HepG2 (cell line): ENCODE results near the gene XPOT. TPM values are rescaled to one million over a fixed set of nuclear protein-coding genes. Genes with fewer than 3 reads are reported as not detected.

ENCODE experiments used
- ATAC-seq: fragments of 200-7000 bp; cut with Tn5 transposase; 3 replicates; pipeline ENCODE4 v1.9.1; 2020; ENCODE audit warnings: mild to moderate bottlenecking, moderate library complexity
- BruUV-seq: library from RNA; stranded (reverse); fragments of 400-500 nt; replicated peaks from 2 replicates; lab custom pipeline; 2021; lab: Mats Ljungman, UMichigan
- CTCF ChIA-PET: fragments of 300-600 bp; formaldehyde crosslinking; extraction: SDS; loops from one replicate; lab custom pipeline; 2021; ENCODE audit warnings: low total read pairs, inconsistent platforms, low intra/inter-chr PET ratio; lab: Yijun Ruan, JAX
- POLR2A ChIA-PET: fragments of 350-600 bp; sonication (Branson Sonifier 250); formaldehyde crosslinking; loops from one replicate; lab custom pipeline; 2020; ENCODE audit warnings: antibody characterized with exemption, inconsistent platforms; lab: Yijun Ruan, JAX
- DNase-seq: peaks from one replicate; pipeline ENCODE4 v3.0.0-alpha.2; 2015; ENCODE audit warnings: low spot score
- FAIRE-seq: peaks from 3 replicates; lab custom pipeline; 2011; peaks lifted over from hg19 to GRCh38; lab: Jason Lieb, UNC
- H2AFZ ChIP-seq: one replicate; pipeline ENCODE4 v1.6.1; 2011; ENCODE audit warnings: low read length, inconsistent platforms
- H3K27ac ChIP-seq: fragments of 300-600 bp; 3 replicates; pipeline ENCODE4 v1.8.0; 2011; ENCODE audit warnings: mixed run types, mild to moderate bottlenecking, mixed read lengths, low read length, inconsistent platforms; ENCODE audit not compliant: insufficient read depth; ENCODE audit errors: extremely low read length
- H3K27me3 ChIP-seq, 2 experiments: fragments of 200-600 bp in 1 of 2; 2 replicates in 1 of 2; 3 replicates in 1 of 2; pipeline versions ENCODE4 v1.6.0 to v1.8.0; 2011; ENCODE audit warnings: low read length in 2 of 2, mild to moderate bottlenecking in 2 of 2, moderate library complexity in 2 of 2, inconsistent platforms in 1 of 2; ENCODE audit not compliant: insufficient read depth in 2 of 2, control insufficient read depth in 1 of 2
- H3K36me3 ChIP-seq, 2 experiments: fragments of 200-600 bp in 1 of 2; replicated peaks in 1 of 2; 2 replicates in 1 of 2; 3 replicates in 1 of 2; pipeline versions ENCODE4 v1.5.1 to v1.8.0; 2011; ENCODE audit warnings: low read length in 2 of 2, inconsistent platforms in 1 of 2; ENCODE audit not compliant: insufficient read depth in 2 of 2, control insufficient read depth in 1 of 2
- H3K4me1 ChIP-seq: 2 replicates; pipeline ENCODE4 v1.5.1; 2012; ENCODE audit warnings: low read length, inconsistent platforms; ENCODE audit not compliant: insufficient read depth
- H3K4me2 ChIP-seq: 2 replicates; pipeline ENCODE4 v1.6.0; 2011; ENCODE audit warnings: low read depth, low read length, inconsistent platforms
- H3K4me3 ChIP-seq, 3 experiments: fragments of 200-600 bp in 1 of 3; sonication (generic), shearing (Covaris generic) in 1 of 3; replicated peaks in 1 of 3; 2 replicates each; pipeline ENCODE4 v1.5.1; 2011 to 2016; ENCODE audit warnings: low read length in 3 of 3, inconsistent platforms in 2 of 3, low read depth in 2 of 3, mild to moderate bottlenecking in 2 of 3, control low read depth in 1 of 3, mixed read lengths in 1 of 3; ENCODE audit not compliant: insufficient read depth in 1 of 3
- H3K79me2 ChIP-seq: one replicate; pipeline ENCODE4 v1.6.1; 2011; ENCODE audit warnings: low read length, inconsistent platforms; ENCODE audit not compliant: insufficient read depth
- H3K9ac ChIP-seq: 2 replicates; pipeline ENCODE4 v1.6.0; 2011; ENCODE audit warnings: mild to moderate bottlenecking, low read depth, low read length, inconsistent platforms; ENCODE audit not compliant: insufficient read depth
- H3K9me3 ChIP-seq: 2 replicates; pipeline ENCODE4 v1.5.1; 2012; ENCODE audit warnings: mild to moderate bottlenecking, low read length
- H4K20me1 ChIP-seq: 2 replicates; pipeline ENCODE4 v1.6.0; 2011; ENCODE audit warnings: inconsistent platforms, mild to moderate bottlenecking, low read length, moderate library complexity; ENCODE audit not compliant: insufficient read depth
- ARHGAP35 ChIP-seq: sonication (generic); formaldehyde crosslinking; IDR thresholded peaks from 2 replicates; pipeline ENCODE4 v1.9.0; 2022; ENCODE audit warnings: mild to moderate bottlenecking, inconsistent platforms, moderate library complexity, missing genetic modification reagents, borderline replicate concordance
- DNMT3B ChIP-seq: conservative IDR thresholded peaks from 2 replicates; pipeline ENCODE4 v1.6.1; 2016; ENCODE audit warnings: missing biosample characterization, control low read depth
- EEA1 ChIP-seq: sonication (generic); formaldehyde crosslinking; IDR thresholded peaks from 2 replicates; pipeline ENCODE4 v1.5.1; 2020; ENCODE audit warnings: mild to moderate bottlenecking, missing genetic modification reagents, borderline replicate concordance
- FOXC1 ChIP-seq: sonication (generic); formaldehyde crosslinking; IDR thresholded peaks from 2 replicates; pipeline ENCODE4 v1.8.0; 2022; ENCODE audit warnings: mild to moderate bottlenecking, missing genetic modification reagents, borderline replicate concordance
- FOXK1 ChIP-seq: sonication (generic); formaldehyde crosslinking; IDR thresholded peaks from 2 replicates; pipeline ENCODE4 v1.4.0; 2020; ENCODE audit warnings: low read depth, missing genetic modification reagents, borderline replicate concordance
- GATA4 ChIP-seq: sonication (generic); IDR thresholded peaks from 2 replicates; pipeline ENCODE4 v1.6.1; 2016; ENCODE audit warnings: antibody characterized with exemption, low read depth, borderline replicate concordance
- GTF2F1 ChIP-seq: fragments of 150-350 bp; IDR thresholded peaks from 2 replicates; pipeline ENCODE4 v1.6.1; 2014; ENCODE audit warnings: low read length
- IKZF5 ChIP-seq: IDR thresholded peaks from 2 replicates; pipeline ENCODE4 v1.6.1; 2018; ENCODE audit warnings: missing genetic modification reagents, mild to moderate bottlenecking, missing compliant biosample characterization
- KLF13 ChIP-seq: sonication (generic); formaldehyde crosslinking; IDR thresholded peaks from 2 replicates; pipeline ENCODE4 v1.4.0; 2020; ENCODE audit warnings: mild to moderate bottlenecking, missing genetic modification reagents
- LBX2 ChIP-seq: sonication (generic); formaldehyde crosslinking; IDR thresholded peaks from 2 replicates; pipeline ENCODE4 v1.5.0; 2020; ENCODE audit warnings: missing genetic modification reagents, mild to moderate bottlenecking, borderline replicate concordance
- ZFP36 ChIP-seq: fragments of 150-350 bp; IDR thresholded peaks from 2 replicates; pipeline ENCODE4 v1.6.1; 2018; ENCODE audit warnings: borderline replicate concordance, low read length, low read depth; ENCODE audit not compliant: partially characterized antibody
- ZFP37 ChIP-seq: sonication (generic); formaldehyde crosslinking; IDR thresholded peaks from 2 replicates; pipeline ENCODE4 v1.4.0; 2020; ENCODE audit warnings: missing genetic modification reagents, borderline replicate concordance
- ZNF235 ChIP-seq: sonication (generic); formaldehyde crosslinking; IDR thresholded peaks from 2 replicates; pipeline ENCODE4 v1.8.1; 2023; ENCODE audit warnings: mild to moderate bottlenecking, missing genetic modification reagents, borderline replicate concordance
- ZNF260 ChIP-seq: sonication (generic); formaldehyde crosslinking; IDR thresholded peaks from 2 replicates; pipeline ENCODE4 v1.4.0; 2020; ENCODE audit warnings: missing genetic modification reagents, low read depth, mild to moderate bottlenecking, borderline replicate concordance
- ZNF275 ChIP-seq: sonication (generic); formaldehyde crosslinking; IDR thresholded peaks from 2 replicates; pipeline ENCODE4 v1.8.0; 2022; ENCODE audit warnings: missing genetic modification reagents, mild to moderate bottlenecking, inconsistent platforms, borderline replicate concordance
- ZNF335 ChIP-seq: sonication (generic); formaldehyde crosslinking; IDR thresholded peaks from 2 replicates; pipeline ENCODE4 v1.4.0; 2020; ENCODE audit warnings: missing genetic modification reagents
- ZNF343 ChIP-seq: sonication (generic); formaldehyde crosslinking; IDR thresholded peaks from 2 replicates; pipeline ENCODE4 v1.4.0; 2020; ENCODE audit warnings: mild to moderate bottlenecking, missing genetic modification reagents
- ZNF597 ChIP-seq: sonication (generic); formaldehyde crosslinking; IDR thresholded peaks from 2 replicates; pipeline ENCODE4 v1.5.0; 2020; ENCODE audit warnings: missing genetic modification reagents
- ZNF660 ChIP-seq: sonication (generic); formaldehyde crosslinking; IDR thresholded peaks from 2 replicates; pipeline ENCODE4 v1.5.1; 2020; ENCODE audit warnings: mild to moderate bottlenecking, low read depth, missing genetic modification reagents, borderline replicate concordance
- ZNF670 ChIP-seq: sonication (generic); formaldehyde crosslinking; IDR thresholded peaks from 2 replicates; pipeline ENCODE4 v1.8.0; 2022; ENCODE audit warnings: mild to moderate bottlenecking, missing genetic modification reagents, borderline replicate concordance
- WGBS: methylation state at CpG from one replicate; pipeline ENCODE4 v1.1.6; 2017; ENCODE audit warnings: low lambda C conversion rate; 5-methylcytosine and 5-hydroxymethylcytosine counted together
- in situ Hi-C: cut with HindIII; loops from 2 replicates; pipeline ENCODE4 v1.10.0; 2017; ENCODE audit warnings: low pct_unique_long_range_greater_than_20kb; ENCODE audit not compliant: extremely low pct_ligation_motif_present
- intact Hi-C: fragments of 100-400 bp; cut with micrococcal nuclease; formaldehyde crosslinking; loops from one replicate; pipeline ENCODE4 v1.10.0; 2022; ENCODE audit not compliant: unreplicated experiment
- polyA plus RNA-seq, 8 experiments: library from polyadenylated mRNA; depleted of rRNA in 3 of 8; stranded (reverse) in 7 of 8; unstranded in 1 of 8; fragments of >200 nt; fragmentation: Illumina TruSeq in 4 of 8; extraction: Trizol in 4 of 8; gene quantifications; 2 replicates each; pipeline versions ENCODE4 v1.2.1 to v1.2.3, GENCODE V29; 2011 to 2016; ENCODE audit warnings: low read depth in 4 of 8, missing spikeins in 1 of 8, mixed read lengths in 1 of 8; ENCODE audit not compliant: insufficient read depth in 1 of 8
- total RNA-seq, 5 experiments: library from RNA; depleted of rRNA; stranded (reverse); fragments of >200 nt; fragmentation: Illumina TruSeq; extraction: Trizol; gene quantifications; 2 replicates each; pipeline ENCODE4 v1.2.3, GENCODE V29; 2016; ENCODE audit warnings: low read depth in 1 of 5

Gene XPOT
- total and polyA plus RNA-seq, 2 of the 13 experiments (the other 11 are each of a cell fraction or from before 2014, with no cell fraction given) = 93.8 to 102 TPM

- FAIRE-seq (no peak), ATAC-seq (no peak), DNase-seq (no peak)
- ChIA-PET CTCF (no interaction called here), POLR2A (no interaction called here)
- no peak overlapping the region for H3K4me3 ChIP-seq
- TF ChIP-seq LBX2 (CRISPR knock-in tag) (no peak), ARHGAP35 (no peak), GTF2F1 (no peak), ZFP37 (CRISPR knock-in tag) (no peak), IKZF5 (CRISPR knock-in tag) (no peak), ZFP36 (no peak), ZNF670 (no peak), GATA4 (no peak), ZNF660 (no peak), FOXC1 (CRISPR knock-in tag) (no peak), EEA1 (CRISPR knock-in tag) (no peak), KLF13 (CRISPR knock-in tag) (no peak), ZNF343 (no peak), ZNF335 (CRISPR knock-in tag) (no peak), DNMT3B (CRISPR knock-in tag) (no peak), ZNF275 (CRISPR knock-in tag) (no peak), FOXK1 (no peak), ZNF260 (CRISPR knock-in tag) (no peak), ZNF235 (CRISPR knock-in tag) (no peak), ZNF597 (CRISPR knock-in tag) (no peak)
- no peak overlapping the region for H2AFZ ChIP-seq
- H3K27ac ChIP-seq = no peak overlapping the region
- no peaks in the 10 kb centered on the region for H3K9me3 ChIP-seq
- WGBS = 98% methylated on average over 1 of the region's 1 CpG
- H3K9ac ChIP-seq = no peak overlapping the region
- peaks cover 2 to 56% of the 10 kb centered on the region in 2 experiments for H3K36me3 ChIP-seq
- no peaks in the 10 kb centered on the region for H3K27me3 ChIP-seq
- in situ Hi-C loops = no loop called here
- H3K79me2 ChIP-seq = no peaks in the 10 kb centered on the region
- intact Hi-C loops = no loop called here
- H3K4me2 ChIP-seq = no peak overlapping the region
- no TSS peak for BruUV-seq
- H4K20me1 ChIP-seq = no peaks in the 10 kb centered on the region
- H3K4me1 ChIP-seq = no peaks in the 10 kb centered on the region
These were observed 93.3 kb downstream of the XPOT start for GRCh38 chr12:64497484-64497883.
